Measurements from ENCODE around the gene SYNE1. TPM values are rescaled to one million over a fixed set of nuclear protein-coding genes. Genes with fewer than 3 reads are reported as not detected.

Gene SYNE1
- total and polyA plus RNA-seq, 7 experiments from 2014 or later = 50.6 to 205 (median 161) TPM

GRCh38 chr6:152094276-152094675, 542.9 kb downstream of the SYNE1 start:
- ATAC-seq (no peak), DNase-seq (no peak)
- Mint-ChIP-seq H3K27me3 (peaks cover 0 to 3% (median 0%) of the 10 kb centered on the region in 5 donors), H3K36me3 (peaks cover 0 to 6% (median 0%) of the 10 kb centered on the region in 5 donors), H3K9me3 (no peaks in the 10 kb centered on the region), H3K4me3 (no peak overlapping the region), H3K27ac (no peak overlapping the region), H3K4me1 (no peaks in the 10 kb centered on the region)
- Histone ChIP-seq H3K27ac (ENCODE audit: low read depth, low read length) (no peak overlapping the region), H3K9me3 (ENCODE audit: control insufficient read depth in 2 of 3, low read length in 3 of 3) (no peaks in the 10 kb centered on the region), H3K36me3 (ENCODE audit: control insufficient read depth in 2 of 3, insufficient read depth in 3 of 3, low read length in 3 of 3) (no peaks in the 10 kb centered on the region), H3K4me3 (ENCODE audit: low read length) (no peak overlapping the region), H3K4me1 (ENCODE audit: control insufficient read depth in 2 of 2, insufficient read depth in 2 of 2, low read length in 2 of 2) (no peaks in the 10 kb centered on the region), H3K27me3 (ENCODE audit: control insufficient read depth in 2 of 2, insufficient read depth in 2 of 2, low read length in 2 of 2) (no peaks in the 10 kb centered on the region)
- ChIA-PET POLR2A (no interaction called here), CTCF (no interaction called here)
- intact Hi-C loops (cut with micrococcal nuclease) = no loop called here

GRCh38 chr6:152093711-152094110, 543.5 kb downstream of the SYNE1 start:
- Mint-ChIP-seq H3K4me1 (no peaks in the 10 kb centered on the region), H3K27me3 (peaks cover 0 to 5% (median 0%) of the 10 kb centered on the region in 5 donors), H3K36me3 (peaks cover 0 to 5% (median 0%) of the 10 kb centered on the region in 5 donors), H3K27ac (no peak overlapping the region), H3K4me3 (no peak overlapping the region), H3K9me3 (no peaks in the 10 kb centered on the region)
- no peaks in the 10 kb centered on the region for H3K9me3 ChIP-seq (ENCODE audit: control insufficient read depth in 2 of 3, low read length in 3 of 3)
- no peaks in the 10 kb centered on the region for H3K27me3 ChIP-seq (ENCODE audit: control insufficient read depth in 2 of 2, insufficient read depth in 2 of 2, low read length in 2 of 2)
- no peak for ATAC-seq
- no peak overlapping the region for H3K4me3 ChIP-seq (ENCODE audit: low read length)
- CTCF ChIA-PET = no interaction called here
- no peak overlapping the region for H3K27ac ChIP-seq (ENCODE audit: low read depth, low read length)
- no peak for DNase-seq
- POLR2A ChIA-PET = no interaction called here
- H3K36me3 ChIP-seq (ENCODE audit: control insufficient read depth in 2 of 3, insufficient read depth in 3 of 3, low read length in 3 of 3) = no peaks in the 10 kb centered on the region
- no peaks in the 10 kb centered on the region for H3K4me1 ChIP-seq (ENCODE audit: control insufficient read depth in 2 of 2, insufficient read depth in 2 of 2, low read length in 2 of 2)
- intact Hi-C loops (cut with micrococcal nuclease) = no loop called here

GRCh38 chr6:152091851-152092341, 545.3 kb downstream of the SYNE1 start:
- Histone ChIP-seq H3K4me1 (ENCODE audit: control insufficient read depth in 2 of 2, insufficient read depth in 2 of 2, low read length in 2 of 2) (no peaks in the 10 kb centered on the region), H3K27me3 (ENCODE audit: control insufficient read depth in 2 of 2, insufficient read depth in 2 of 2, low read length in 2 of 2) (no peaks in the 10 kb centered on the region), H3K4me3 (ENCODE audit: low read length) (no peak overlapping the region), H3K9me3 (ENCODE audit: control insufficient read depth in 2 of 3, low read length in 3 of 3) (no peaks in the 10 kb centered on the region), H3K36me3 (ENCODE audit: control insufficient read depth in 2 of 3, insufficient read depth in 3 of 3, low read length in 3 of 3) (no peaks in the 10 kb centered on the region), H3K27ac (ENCODE audit: low read depth, low read length) (no peak overlapping the region)
- Mint-ChIP-seq H3K27me3 (peaks cover 0 to 9% (median 0%) of the 10 kb centered on the region in 5 donors), H3K4me1 (no peaks in the 10 kb centered on the region), H3K9me3 (no peaks in the 10 kb centered on the region), H3K36me3 (peaks cover 0 to 4% (median 0%) of the 10 kb centered on the region in 5 donors), H3K4me3 (no peak overlapping the region), H3K27ac (no peak overlapping the region)
- no peak for ATAC-seq
- intact Hi-C loops (cut with micrococcal nuclease) = no loop called here
- CTCF ChIA-PET = no interaction called here
- POLR2A ChIA-PET = no interaction called here
- no peak for DNase-seq

GRCh38 chr6:152091201-152091600, 546.0 kb downstream of the SYNE1 start:
- no peaks in the 10 kb centered on the region for H3K4me1 Mint-ChIP-seq
- Histone ChIP-seq H3K4me3 (ENCODE audit: low read length) (no peak overlapping the region), H3K36me3 (ENCODE audit: control insufficient read depth in 2 of 3, insufficient read depth in 3 of 3, low read length in 3 of 3) (no peaks in the 10 kb centered on the region), H3K4me1 (ENCODE audit: control insufficient read depth in 2 of 2, insufficient read depth in 2 of 2, low read length in 2 of 2) (no peaks in the 10 kb centered on the region), H3K27me3 (ENCODE audit: control insufficient read depth in 2 of 2, insufficient read depth in 2 of 2, low read length in 2 of 2) (no peaks in the 10 kb centered on the region), H3K9me3 (ENCODE audit: control insufficient read depth in 2 of 3, low read length in 3 of 3) (no peaks in the 10 kb centered on the region), H3K27ac (ENCODE audit: low read depth, low read length) (no peak overlapping the region)
- H3K36me3 Mint-ChIP-seq = peaks cover 0 to 4% (median 0%) of the 10 kb centered on the region in 5 donors
- H3K27me3 Mint-ChIP-seq = peaks cover 0 to 9% (median 0%) of the 10 kb centered on the region in 5 donors
- CTCF ChIA-PET = no interaction called here
- intact Hi-C loops (cut with micrococcal nuclease) = no loop called here
- H3K4me3 Mint-ChIP-seq = no peak overlapping the region
- POLR2A ChIA-PET = no interaction called here
- ATAC-seq (no peak), DNase-seq (no peak)
- H3K9me3 Mint-ChIP-seq = no peaks in the 10 kb centered on the region
- no peak overlapping the region for H3K27ac Mint-ChIP-seq

GRCh38 chr6:152089992-152090391, 547.2 kb downstream of the SYNE1 start:
- Mint-ChIP-seq H3K27me3 (peaks cover 0 to 9% (median 0%) of the 10 kb centered on the region in 5 donors), H3K4me1 (no peaks in the 10 kb centered on the region), H3K36me3 (no peaks in the 10 kb centered on the region), H3K4me3 (no peak overlapping the region), H3K9me3 (no peaks in the 10 kb centered on the region), H3K27ac (no peak overlapping the region)
- ATAC-seq (no peak), DNase-seq (no peak)
- intact Hi-C loops (cut with micrococcal nuclease) = no loop called here
- ChIA-PET CTCF (no interaction called here), POLR2A (no interaction called here)
- no peak overlapping the region for H3K4me3 ChIP-seq (ENCODE audit: low read length)
- no peaks in the 10 kb centered on the region for H3K4me1 ChIP-seq (ENCODE audit: control insufficient read depth in 2 of 2, insufficient read depth in 2 of 2, low read length in 2 of 2)
- no peaks in the 10 kb centered on the region for H3K27me3 ChIP-seq (ENCODE audit: control insufficient read depth in 2 of 2, insufficient read depth in 2 of 2, low read length in 2 of 2)
- no peaks in the 10 kb centered on the region for H3K36me3 ChIP-seq (ENCODE audit: control insufficient read depth in 2 of 3, insufficient read depth in 3 of 3, low read length in 3 of 3)
- H3K27ac ChIP-seq (ENCODE audit: low read depth, low read length) = no peak overlapping the region
- H3K9me3 ChIP-seq (ENCODE audit: control insufficient read depth in 2 of 3, low read length in 3 of 3) = no peaks in the 10 kb centered on the region

- no peak overlapping the region for H3K27ac Mint-ChIP-seq
- ChIA-PET POLR2A (no interaction called here), CTCF (no interaction called here)
- no peaks in the 10 kb centered on the region for H3K36me3 Mint-ChIP-seq
- no peaks in the 10 kb centered on the region for H3K9me3 ChIP-seq (ENCODE audit: control insufficient read depth in 2 of 3, low read length in 3 of 3)
- no peaks in the 10 kb centered on the region for H3K4me1 ChIP-seq (ENCODE audit: control insufficient read depth in 2 of 2, insufficient read depth in 2 of 2, low read length in 2 of 2)
- no peaks in the 10 kb centered on the region for H3K27me3 ChIP-seq (ENCODE audit: control insufficient read depth in 2 of 2, insufficient read depth in 2 of 2, low read length in 2 of 2)
- no peak overlapping the region for H3K27ac ChIP-seq (ENCODE audit: low read depth, low read length)
- DNase-seq = no peak
- no peak overlapping the region for H3K4me3 ChIP-seq (ENCODE audit: low read length)
- no peaks in the 10 kb centered on the region for H3K4me1 Mint-ChIP-seq
- H3K27me3 Mint-ChIP-seq = peaks cover 0 to 9% (median 0%) of the 10 kb centered on the region in 5 donors
- no peak overlapping the region for H3K4me3 Mint-ChIP-seq
- intact Hi-C loops (cut with micrococcal nuclease) = no loop called here
- ATAC-seq = no peak
- H3K36me3 ChIP-seq (ENCODE audit: control insufficient read depth in 2 of 3, insufficient read depth in 3 of 3, low read length in 3 of 3) = no peaks in the 10 kb centered on the region
- H3K9me3 Mint-ChIP-seq = peaks cover 0 to 2% (median 0%) of the 10 kb centered on the region in 11 donors
Observed at GRCh38 chr6:152087701-152088100, 549.5 kb downstream of the SYNE1 start.

GRCh38 chr6:152087096-152087495, 550.1 kb downstream of the SYNE1 start:
- Histone ChIP-seq H3K36me3 (ENCODE audit: control insufficient read depth in 2 of 3, insufficient read depth in 3 of 3, low read length in 3 of 3) (no peaks in the 10 kb centered on the region), H3K4me3 (ENCODE audit: low read length) (no peak overlapping the region), H3K27ac (ENCODE audit: low read depth, low read length) (no peak overlapping the region), H3K9me3 (ENCODE audit: control insufficient read depth in 2 of 3, low read length in 3 of 3) (no peaks in the 10 kb centered on the region), H3K4me1 (ENCODE audit: control insufficient read depth in 2 of 2, insufficient read depth in 2 of 2, low read length in 2 of 2) (no peaks in the 10 kb centered on the region), H3K27me3 (ENCODE audit: control insufficient read depth in 2 of 2, insufficient read depth in 2 of 2, low read length in 2 of 2) (no peaks in the 10 kb centered on the region)
- CTCF ChIA-PET = no interaction called here
- Mint-ChIP-seq H3K27ac (no peak overlapping the region), H3K36me3 (no peaks in the 10 kb centered on the region), H3K9me3 (peaks cover 0 to 7% (median 0%) of the 10 kb centered on the region in 11 donors), H3K4me1 (no peaks in the 10 kb centered on the region), H3K27me3 (peaks cover 0 to 7% (median 0%) of the 10 kb centered on the region in 5 donors), H3K4me3 (no peak overlapping the region)
- intact Hi-C loops (cut with micrococcal nuclease) = no loop called here
- DNase-seq (no peak), ATAC-seq (no peak)
- POLR2A ChIA-PET = no interaction called here
